ENCODE results near the gene DGUOK. TPM values are rescaled to one million over a fixed set of nuclear protein-coding genes. Genes with fewer than 3 reads are reported as not detected.
A peak's percentile ranks its signal among the peaks of the same experiment; 100 is the strongest.

The DGUOK gene
- polyA plus RNA-seq, 1 donor (not counting 4 experiments of a cell fraction or from before 2014, with no cell fraction given): 102 TPM

- H3K79me2 ChIP-seq (ENCODE audit: control insufficient read depth, insufficient read depth, low read length): peaks cover 38% of the 10 kb centered on the region
- H3K4me1 ChIP-seq (ENCODE audit: control insufficient read depth, extremely low read depth, insufficient read depth, low read length): peaks cover 66% of the 10 kb centered on the region
- FAIRE-seq (no peak), DNase-seq (ENCODE audit: low read depth, low spot score) (no peak)
- H3K4me2 ChIP-seq (ENCODE audit: control insufficient read depth, extremely low read depth, insufficient read depth, low read depth, low read length): peak within 1 kb of the TSS; percentile 93
- TF ChIP-seq EZH2 (IDR thresholded peaks at IDR 0.05; ENCODE audit: low read length) (no peak), CTCF (optimal IDR thresholded peaks at IDR 0.05 in 1 of 3, IDR thresholded peaks at IDR 0.05 in 1 of 3, conservative IDR thresholded peaks at IDR 0.05 in 1 of 3; ENCODE audit: extremely low read depth in 1 of 3, insufficient read depth in 2 of 3, low read length in 3 of 3) (peak in 1 of 3 experiments; percentile 1)
- peaks cover 11% of the 10 kb centered on the region for H4K20me1 ChIP-seq (ENCODE audit: control insufficient read depth, extremely low read depth, insufficient read depth, low read length)
- peak within 1 kb of the TSS; percentile 60 to 75 (median 72) for H3K4me3 ChIP-seq (ENCODE audit: control insufficient read depth in 2 of 3, extremely low read depth in 1 of 3, insufficient read depth in 2 of 3, low read depth in 1 of 3, low read length in 3 of 3)
- no peaks in the 10 kb centered on the region for H3K9me3 ChIP-seq (ENCODE audit: control insufficient read depth, low read depth, low read length)
- no peaks in the 10 kb centered on the region for H3K27me3 ChIP-seq (ENCODE audit: control insufficient read depth, extremely low read depth, insufficient read depth, low read length)
- peak within 1 kb of the TSS; percentile 29 for H2AFZ ChIP-seq (ENCODE audit: control insufficient read depth, low read length)
- H3K36me3 ChIP-seq (ENCODE audit: control insufficient read depth in 2 of 2, extremely low read depth in 1 of 2, insufficient read depth in 2 of 2, low read length in 2 of 2): peaks cover 0 to 15% of the 10 kb centered on the region in 2 experiments
- dilution Hi-C loops (cut with MboI; ENCODE audit: extremely low pct_ligation_motif_present, low sequenced_read_pairs): no loop called here
- H3K27ac ChIP-seq (ENCODE audit: control insufficient read depth, insufficient read depth, low read length): peak within 1 kb of the TSS; percentile 95
- H3K9ac ChIP-seq (ENCODE audit: control insufficient read depth, extremely low read depth, insufficient read depth, low read length): peak within 1 kb of the TSS; percentile 94
- peaks cover 9% of the 10 kb centered on the region for H3K9me1 ChIP-seq (ENCODE audit: control insufficient read depth, extremely low read depth, insufficient read depth, low read length)
These were observed 57.7 kb downstream of the DGUOK start, which contains the start of gene TET3 for GRCh38 chr2:73984203-73984921. TET3 (plus strand) TSS chr2:73984910; CDS start chr2:73986404, 1,494 bp downstream.

- DNase-seq (ENCODE audit: low read depth, low spot score) (no peak), FAIRE-seq (no peak)
- H2AFZ ChIP-seq (ENCODE audit: control insufficient read depth, low read length): no peak overlapping the region
- peaks cover 11% of the 10 kb centered on the region for H4K20me1 ChIP-seq (ENCODE audit: control insufficient read depth, extremely low read depth, insufficient read depth, low read length)
- peaks cover 44% of the 10 kb centered on the region for H3K79me2 ChIP-seq (ENCODE audit: control insufficient read depth, insufficient read depth, low read length)
- peak overlapping the region; percentile 94 for H3K9ac ChIP-seq (ENCODE audit: control insufficient read depth, extremely low read depth, insufficient read depth, low read length)
- no peaks in the 10 kb centered on the region for H3K27me3 ChIP-seq (ENCODE audit: control insufficient read depth, extremely low read depth, insufficient read depth, low read length)
- TF ChIP-seq EZH2 (IDR thresholded peaks at IDR 0.05; ENCODE audit: low read length) (no peak), CTCF (optimal IDR thresholded peaks at IDR 0.05 in 1 of 3, IDR thresholded peaks at IDR 0.05 in 1 of 3, conservative IDR thresholded peaks at IDR 0.05 in 1 of 3; ENCODE audit: extremely low read depth in 1 of 3, insufficient read depth in 2 of 3, low read length in 3 of 3) (no peak)
- H3K9me3 ChIP-seq (ENCODE audit: control insufficient read depth, low read depth, low read length): no peaks in the 10 kb centered on the region
- H3K9me1 ChIP-seq (ENCODE audit: control insufficient read depth, extremely low read depth, insufficient read depth, low read length): peaks cover 9% of the 10 kb centered on the region
- dilution Hi-C loops (cut with MboI; ENCODE audit: extremely low pct_ligation_motif_present, low sequenced_read_pairs): no loop called here
- peak overlapping the region in 2 of 3 experiments; percentile 60 to 75 for H3K4me3 ChIP-seq (ENCODE audit: control insufficient read depth in 2 of 3, extremely low read depth in 1 of 3, insufficient read depth in 2 of 3, low read depth in 1 of 3, low read length in 3 of 3)
- peaks cover 1 to 15% of the 10 kb centered on the region in 2 experiments for H3K36me3 ChIP-seq (ENCODE audit: control insufficient read depth in 2 of 2, extremely low read depth in 1 of 2, insufficient read depth in 2 of 2, low read length in 2 of 2)
- peak overlapping the region; percentile 95 for H3K27ac ChIP-seq (ENCODE audit: control insufficient read depth, insufficient read depth, low read length)
- no peak overlapping the region for H3K4me2 ChIP-seq (ENCODE audit: control insufficient read depth, extremely low read depth, insufficient read depth, low read depth, low read length)
- peaks cover 61% of the 10 kb centered on the region for H3K4me1 ChIP-seq (ENCODE audit: control insufficient read depth, extremely low read depth, insufficient read depth, low read length)
These were observed 58.2 kb downstream of the DGUOK start for GRCh38 chr2:73984922-73985307.
